Stimulated activated CD4-positive, alpha-beta T cell treated with anti-CD3 and anti-CD28 coated beads, Interleukin-4, amount 100 ng/mL, for 48 hours (primary cell): ENCODE results near the gene TGOLN2.

Source experiments
- DNase-seq, 2 donors: peaks; one replicate each; pipeline ENCODE4 v3.0.0-alpha.2; 2020; ENCODE audit warnings: low read depth in 2 of 2

The TGOLN2 gene

DNA sequence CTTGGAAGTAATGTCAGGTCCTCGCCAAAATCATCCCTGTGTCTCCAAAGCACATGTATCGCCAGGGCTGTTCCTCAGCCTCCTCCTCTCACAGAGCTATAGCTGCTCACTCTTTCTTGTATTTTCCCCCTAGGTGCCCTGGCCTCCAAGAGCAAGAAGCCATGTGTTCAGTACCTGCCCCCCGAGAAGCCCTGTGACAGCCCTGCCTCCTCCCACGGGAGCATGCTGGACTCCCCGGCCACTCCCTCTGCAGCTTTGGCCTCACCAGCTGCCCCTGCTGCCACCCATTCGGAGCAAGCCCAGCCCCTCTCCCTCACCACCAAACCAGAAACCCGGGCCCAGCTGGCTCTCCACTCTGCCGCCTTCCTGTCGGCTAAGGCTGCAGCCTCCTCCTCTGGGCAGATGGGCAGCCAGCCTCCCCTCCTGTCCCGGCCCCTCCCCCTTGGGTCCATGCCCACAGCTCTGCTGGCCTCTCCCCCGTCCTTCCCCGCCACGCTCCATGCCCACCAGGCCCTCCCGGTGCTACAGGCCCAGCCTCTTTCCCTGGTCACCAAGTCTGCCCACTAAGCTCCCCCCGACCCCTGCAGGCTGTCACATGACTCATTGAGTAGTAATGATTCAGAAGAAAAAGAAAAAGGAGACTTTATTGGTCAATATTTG lies 18.8 kb downstream of the TGOLN2 start:
- no peak for DNase-seq

- DNase-seq: no peak
Observed at GRCh38 chr2:85308201-85308600, 19.6 kb downstream of the TGOLN2 start.

DNA sequence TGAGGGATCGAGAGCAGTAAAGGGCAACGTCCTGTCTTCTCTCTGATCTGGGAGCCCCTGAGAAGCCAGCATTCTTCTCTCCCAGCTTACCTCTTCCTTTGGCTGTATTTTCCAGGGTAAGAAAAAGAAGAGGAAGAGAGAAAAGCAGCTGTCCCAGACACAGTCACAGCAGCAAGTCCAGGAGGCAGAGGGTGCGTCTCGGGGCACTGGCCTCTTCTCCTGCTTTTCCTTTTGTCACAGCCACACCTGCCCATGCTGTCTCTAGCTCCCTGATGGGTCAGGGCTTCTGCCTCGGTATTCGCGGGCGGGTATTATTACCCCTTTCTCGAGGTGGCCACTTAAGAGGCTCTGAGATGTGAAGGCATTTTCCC lies 20.3 kb downstream of the TGOLN2 start:
- no peak for DNase-seq

DNA sequence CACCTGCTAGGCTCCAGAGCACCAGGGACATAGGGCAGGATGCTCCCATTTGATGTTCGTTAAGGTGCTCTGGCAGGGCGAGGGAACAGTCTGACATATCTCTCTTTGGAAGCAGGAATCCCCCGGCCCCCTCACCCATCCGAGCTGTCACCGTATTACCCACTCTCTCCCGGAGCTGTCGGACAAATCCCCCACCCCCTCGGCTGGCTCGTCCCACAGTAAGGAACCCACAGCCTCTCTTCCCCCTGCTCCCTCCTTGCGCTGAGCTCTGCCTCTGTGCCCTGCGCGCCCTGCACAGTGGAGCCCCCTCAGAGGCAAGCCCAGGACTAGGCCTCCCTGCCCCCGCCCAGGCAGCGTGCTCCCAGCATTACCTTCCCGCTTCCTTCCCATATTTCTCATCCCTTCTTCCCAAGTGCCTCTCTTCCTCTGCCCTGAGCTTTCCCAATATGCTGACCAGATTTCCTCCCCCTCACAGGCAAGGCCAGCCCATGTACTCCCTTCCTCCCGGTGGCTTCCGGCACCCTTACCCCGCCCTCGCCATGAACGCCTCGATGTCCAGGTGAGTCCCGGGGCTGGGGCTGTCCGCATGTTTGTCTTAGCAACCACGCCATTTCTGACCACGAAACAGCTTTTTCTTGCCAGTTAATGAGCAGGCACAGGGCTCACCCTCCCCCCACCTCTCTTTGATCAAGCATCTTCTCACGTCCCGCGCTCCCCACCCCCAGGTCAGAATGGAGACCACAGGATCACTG lies 23.8 kb downstream of the TGOLN2 start:
- no peak for DNase-seq

GRCh38 chr2:85302121-85302520 lies 25.7 kb downstream of the TGOLN2 start:
- DNase-seq: no peak

DNA sequence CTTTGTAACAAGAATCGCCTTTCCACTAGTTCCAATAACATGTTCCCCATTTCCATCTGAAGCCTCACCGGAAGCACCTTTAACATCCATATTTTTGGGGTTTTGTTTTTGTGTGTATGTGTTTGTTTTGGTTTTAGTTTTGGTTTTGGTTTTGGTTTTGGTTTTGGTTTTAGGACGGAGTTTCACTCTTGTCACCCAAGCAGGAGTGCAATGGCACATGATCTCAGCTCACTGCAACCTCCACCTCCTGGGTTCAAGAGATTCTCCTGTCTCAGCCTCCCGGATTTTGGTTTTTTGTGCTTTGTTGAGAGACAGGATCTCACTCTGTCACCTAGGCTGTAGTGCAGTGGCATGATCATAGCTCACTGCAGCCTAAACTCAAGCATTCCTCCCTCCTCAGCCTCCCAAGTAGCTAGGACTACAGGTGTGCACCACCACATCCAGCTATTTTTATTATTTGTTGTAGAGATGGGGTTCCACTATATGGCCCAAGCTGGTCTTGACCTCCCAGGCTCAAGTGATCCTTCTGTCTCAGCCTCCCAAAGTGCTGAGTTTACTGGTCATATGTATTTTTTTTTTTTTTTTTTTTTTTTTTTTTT lies 36.3 kb downstream of the TGOLN2 start:
- no peak for DNase-seq

- DNase-seq: no peak
Observed at GRCh38 chr2:85288244-85288725, 39.5 kb downstream of the TGOLN2 start.

- no peak for DNase-seq
Observed at GRCh38 chr2:85287721-85288120, 40.1 kb downstream of the TGOLN2 start.

DNA sequence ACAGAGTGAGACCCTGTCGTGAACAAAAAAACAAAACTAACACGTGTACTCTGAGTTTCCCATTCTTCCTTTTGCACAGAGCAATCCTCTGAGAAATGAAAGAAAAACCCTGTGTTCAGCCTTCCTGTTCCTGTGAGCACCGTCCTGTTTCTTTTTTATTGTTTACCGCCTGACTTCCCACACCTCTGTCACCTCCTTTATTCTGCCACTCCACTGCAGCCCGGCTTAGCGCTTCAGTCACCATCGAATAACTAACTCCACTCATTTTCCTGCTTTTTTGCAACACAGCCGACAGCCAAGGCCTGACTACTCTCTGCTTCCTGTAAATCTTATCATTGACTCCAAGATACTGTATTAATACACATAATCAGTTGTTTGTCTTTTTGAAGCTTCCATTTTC lies 40.9 kb downstream of the TGOLN2 start:
- DNase-seq: no peak

GRCh38 chr2:85283641-85284040 lies 44.1 kb downstream of the TGOLN2 start:
- DNase-seq: no peak

- no peak for DNase-seq
Observed at GRCh38 chr2:85282914-85283313, 44.9 kb downstream of the TGOLN2 start.

GRCh38 chr2:85281553-85281952 lies 46.2 kb downstream of the TGOLN2 start:
- DNase-seq: no peak

GRCh38 chr2:85278361-85278760 lies 49.4 kb downstream of the TGOLN2 start:
- no peak for DNase-seq

DNA sequence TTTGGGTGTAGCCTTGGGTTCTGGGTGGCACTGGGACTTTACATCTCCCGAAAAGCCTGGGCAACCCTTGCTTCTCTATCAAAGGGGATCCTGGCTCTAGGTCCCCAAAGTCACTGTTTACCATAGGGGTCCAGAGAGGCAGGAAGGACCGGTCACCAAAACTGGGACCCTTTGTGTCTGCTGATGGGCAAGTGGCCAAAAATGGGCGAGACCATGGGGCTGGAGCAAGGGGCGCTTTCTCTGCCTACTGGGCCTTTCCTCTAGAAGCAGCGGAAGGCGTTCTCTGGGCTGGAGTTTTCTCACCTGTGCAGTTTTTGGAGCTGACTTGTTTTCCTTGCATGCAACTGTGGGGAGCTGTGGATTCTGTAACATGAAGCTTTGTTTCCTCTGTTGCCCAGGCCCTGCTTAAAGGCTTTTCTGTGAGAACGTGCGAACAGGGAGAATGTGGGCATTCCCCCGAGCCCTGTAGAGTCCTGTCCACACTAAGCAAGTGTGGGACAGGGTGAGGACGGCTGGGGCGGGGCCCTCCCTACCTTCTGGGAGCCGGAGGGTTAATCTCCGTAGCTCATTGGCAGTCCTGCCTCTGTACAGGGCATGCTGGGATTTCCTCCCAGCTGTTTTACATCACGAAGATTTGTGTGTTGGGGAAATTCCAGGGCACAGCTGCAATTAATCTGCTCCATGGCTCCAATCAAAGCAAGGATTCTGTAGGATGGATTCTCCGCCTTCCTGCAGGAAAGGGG lies 50.2 kb downstream of the TGOLN2 start:
- DNase-seq: no peak

DNA sequence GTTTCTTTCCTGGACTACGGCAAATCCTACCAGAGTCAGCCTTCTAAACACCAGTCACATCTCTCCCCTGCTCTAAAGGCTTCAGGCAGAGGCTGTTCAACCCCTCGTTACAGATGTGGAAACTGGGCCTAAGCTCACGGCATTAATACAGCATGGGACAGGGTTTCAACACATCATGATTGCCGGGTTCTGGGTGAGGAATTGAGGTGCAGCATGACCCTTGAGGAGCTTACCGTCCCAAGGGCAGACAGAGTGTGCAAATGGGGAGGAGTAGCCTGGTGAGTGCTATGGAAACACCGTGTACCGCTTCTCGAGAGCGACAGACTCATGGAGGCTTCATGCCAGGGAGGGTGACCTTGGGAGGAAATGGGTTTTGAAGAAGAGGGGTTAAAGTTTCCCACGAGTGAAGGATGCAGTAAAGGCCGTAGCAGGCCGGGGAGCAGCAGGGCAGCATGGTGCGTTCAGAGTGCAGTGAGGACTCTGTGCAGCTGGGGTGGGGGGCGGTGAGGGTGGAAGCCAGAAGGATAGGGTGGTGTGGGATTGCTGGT lies 51.1 kb downstream of the TGOLN2 start:
- no peak for DNase-seq

- DNase-seq: no peak
Observed at GRCh38 chr2:85275984-85276540, 51.7 kb downstream of the TGOLN2 start.

- DNase-seq: no peak
Observed at GRCh38 chr2:85273738-85274731, 53.8 kb downstream of the TGOLN2 start.

DNA sequence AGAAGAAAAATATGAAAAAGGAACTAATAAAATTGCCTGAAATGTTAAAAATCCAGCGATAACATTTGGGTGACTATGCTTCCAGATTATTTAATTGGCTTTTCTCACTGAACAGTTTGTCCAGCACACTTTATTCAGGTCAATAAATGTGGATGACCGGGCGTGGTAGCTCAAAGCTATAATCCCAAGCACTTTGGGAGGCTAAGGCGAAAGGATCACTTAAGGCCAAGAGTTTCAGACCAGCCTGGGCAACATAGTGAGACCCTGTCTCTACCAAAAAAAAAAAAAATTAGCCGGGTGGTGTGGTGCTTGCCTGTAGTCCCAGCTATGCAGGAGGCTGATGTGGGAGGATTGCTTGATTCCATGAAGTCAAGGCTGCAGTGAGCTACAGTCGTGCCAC lies 55.4 kb downstream of the TGOLN2 start:
- DNase-seq: no peak

DNA sequence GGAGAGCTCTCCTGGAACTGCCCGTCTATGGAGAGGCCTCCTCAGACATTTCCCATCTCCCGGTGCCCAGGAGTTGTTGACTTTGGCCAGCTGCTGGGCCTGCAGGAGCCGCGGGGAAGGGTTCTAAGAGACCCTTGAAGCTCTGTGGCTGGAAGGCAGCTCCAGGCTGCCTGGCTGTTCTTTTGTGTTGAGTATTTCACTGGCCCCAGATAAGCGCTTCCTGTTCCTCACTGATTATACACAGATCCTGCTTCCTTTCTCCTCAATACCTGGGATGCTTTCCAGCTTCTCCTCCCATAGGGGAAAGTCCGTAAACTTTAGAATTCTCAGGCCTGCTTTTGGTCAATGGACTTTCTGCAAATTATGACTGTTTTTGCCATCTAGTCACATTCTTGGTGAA lies 57.8 kb downstream of the TGOLN2 start:
- no peak for DNase-seq
